22Rv1 (cell line): Measurements from ENCODE around the gene CEP170B.

Experiments used
- H3K27ac ChIP-seq: fragments of 450-650 bp; 2 replicates; pipeline ENCODE4 v1.5.1; 2017
- CTCF ChIP-seq: fragments of 450-650 bp; IDR thresholded peaks from 2 replicates; pipeline ENCODE4 v1.5.1; 2017; ENCODE audit warnings: mild to moderate bottlenecking
- ZFX ChIP-seq: fragments of 450-650 bp; IDR thresholded peaks from 2 replicates; pipeline ENCODE4 v1.6.1; 2017; ENCODE audit warnings: antibody characterized with exemption, borderline replicate concordance

The CEP170B gene

GRCh38 chr14:104925855-104926609 is 61.0 kb downstream of the CEP170B start:
- no peak for TF ChIP-seq ZFX
- TF ChIP-seq CTCF = no peak

GRCh38 chr14:104926619-104927431 is 61.8 kb downstream of the CEP170B start:
- no peak for TF ChIP-seq CTCF
- TF ChIP-seq ZFX = no peak
- H3K27ac ChIP-seq = no peak overlapping the region

More at GRCh38 chr14:104925855-104926609, 61.0 kb downstream of the CEP170B start:
- no peak overlapping the region for H3K27ac ChIP-seq

- H3K27ac ChIP-seq = no peak overlapping the region
- TF ChIP-seq ZFX (no peak), CTCF (no peak)
Measured at GRCh38 chr14:104927432-104927816, 62.4 kb downstream of the CEP170B start.

- TF ChIP-seq ZFX (no peak), CTCF (no peak)
- H3K27ac ChIP-seq = no peak overlapping the region
Measured at GRCh38 chr14:104927901-104928300, 62.8 kb downstream of the CEP170B start.

GRCh38 chr14:104928391-104929133 is 63.5 kb downstream of the CEP170B start:
- TF ChIP-seq ZFX = no peak

GRCh38 chr14:104929268-104930230 is 64.5 kb downstream of the CEP170B start:
- H3K27ac ChIP-seq = no peak overlapping the region
- TF ChIP-seq ZFX (no peak), CTCF (no peak)

More at GRCh38 chr14:104928391-104929133, 63.5 kb downstream of the CEP170B start:
- no peak overlapping the region for H3K27ac ChIP-seq
